GM10847 (cell line): Measurements from ENCODE around the gene DSTYK.

Source experiments
- POLR2A ChIP-seq: IDR thresholded peaks from 2 replicates; pipeline ENCODE4 v1.6.1; 2011; ENCODE audit not compliant: insufficient read length; ENCODE audit errors: extremely low read depth

DSTYK gene

GRCh38 chr1:205211169-205211838 lies at the start of gene DSTYK:
DSTYK (minus strand) TSS chr1:205211702; CDS start chr1:205211535, 167 bp downstream.
- no peak for TF ChIP-seq POLR2A

GRCh38 chr1:205259998-205260397 lies 48.5 kb upstream of the DSTYK start:
- TF ChIP-seq POLR2A: no peak

GRCh38 chr1:205259324-205259832 lies 47.9 kb upstream of the DSTYK start:
- no peak for TF ChIP-seq POLR2A

GRCh38 chr1:205258719-205259118 lies 47.2 kb upstream of the DSTYK start:
- no peak for TF ChIP-seq POLR2A

- TF ChIP-seq POLR2A: no peak
Observed at GRCh38 chr1:205258261-205258691, 46.8 kb upstream of the DSTYK start.

- no peak for TF ChIP-seq POLR2A
Observed at GRCh38 chr1:205257735-205258134, 46.2 kb upstream of the DSTYK start.

GRCh38 chr1:205256951-205257625 lies 45.6 kb upstream of the DSTYK start:
- no peak for TF ChIP-seq POLR2A

- no peak for TF ChIP-seq POLR2A
Observed at GRCh38 chr1:205255941-205256780, 44.7 kb upstream of the DSTYK start.

- TF ChIP-seq POLR2A: no peak
Observed at GRCh38 chr1:205251576-205251975, 40.1 kb upstream of the DSTYK start.

GRCh38 chr1:205250699-205251098 lies 39.2 kb upstream of the DSTYK start:
- TF ChIP-seq POLR2A: no peak

GRCh38 chr1:205249651-205250050 lies 38.1 kb upstream of the DSTYK start:
- TF ChIP-seq POLR2A: no peak

- TF ChIP-seq POLR2A: no peak
Observed at GRCh38 chr1:205248793-205249601, 37.5 kb upstream of the DSTYK start.

- TF ChIP-seq POLR2A: no peak
Observed at GRCh38 chr1:205247130-205247921, 35.8 kb upstream of the DSTYK start.
